Skin epidermis (tissue), 12 donors: ENCODE measurements around the gene TBPL1.
"Not testable (repeated sequence)": the region's sequence is repeated elsewhere in the genome, so short reads cannot be mapped to it uniquely, and the experiment has no call there.

Source experiments
- H3K27ac ChIP-seq, 21 experiments: fragments of 200-600 bp; sonication (generic) in 11 of 21; one replicate each; pipeline ENCODE4 v1.5.0; 2020; ENCODE audit warnings: mild to moderate bottlenecking in 3 of 21, inconsistent platforms in 2 of 21, moderate library complexity in 2 of 21
- H3K4me3 ChIP-seq, 7 experiments: fragments of 200-600 bp; sonication (generic) in 2 of 7; one replicate each; pipeline ENCODE4 v1.5.0; 2020; ENCODE audit warnings: inconsistent platforms in 2 of 7, mild to moderate bottlenecking in 2 of 7, moderate library complexity in 1 of 7

TBPL1 gene

DNA sequence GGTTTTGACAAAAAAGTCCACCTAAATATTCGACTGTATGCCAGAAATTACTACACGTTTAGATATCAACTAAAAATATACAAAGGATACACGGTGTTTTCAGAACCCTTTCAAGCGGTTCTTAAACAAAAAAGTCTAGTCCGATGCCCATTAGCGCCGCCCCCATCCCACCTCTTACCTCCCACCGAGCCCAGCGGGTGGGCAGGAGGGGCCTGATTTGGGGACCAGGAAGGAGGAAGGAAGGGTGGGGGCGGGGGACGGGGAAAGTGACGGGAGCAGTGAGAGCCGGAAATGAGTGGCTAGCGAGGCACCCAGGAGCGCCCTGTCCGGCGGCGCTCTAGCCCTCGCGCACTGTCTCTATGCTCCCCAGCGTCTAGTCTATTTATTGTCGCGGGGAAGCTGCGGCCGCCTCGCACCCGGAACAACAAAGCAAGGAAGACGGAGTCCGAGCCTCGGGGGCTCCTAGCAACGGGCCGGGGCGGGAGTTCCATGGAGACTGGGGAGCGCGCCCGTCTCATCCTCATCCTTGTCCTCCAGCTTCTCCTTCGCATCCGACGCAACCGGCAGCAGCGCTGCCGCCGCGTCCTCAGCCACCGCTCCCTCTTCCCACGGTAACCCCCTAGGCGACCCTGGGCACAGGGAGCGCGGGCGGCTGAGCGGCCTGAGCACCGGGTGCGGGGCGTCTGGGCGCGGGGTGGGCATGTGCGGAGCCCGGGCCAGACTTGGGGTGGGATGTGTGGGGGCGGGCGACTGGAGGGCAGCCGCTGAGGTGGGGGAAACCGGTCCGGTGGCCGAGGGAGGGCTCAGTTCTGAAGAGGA lies at the start of gene TBPL1:
TSS of gene TBPL1 (plus strand) at position 410 of the 819 bp plus-strand sequence. CDS start 26,902 bp downstream, outside the sequence.
- Histone ChIP-seq H3K27ac (peak within 1 kb of the TSS; percentile 24 to 96 (median 91)), H3K4me3 (peak within 1 kb of the TSS; percentile 94 to 100 (median 95))

DNA sequence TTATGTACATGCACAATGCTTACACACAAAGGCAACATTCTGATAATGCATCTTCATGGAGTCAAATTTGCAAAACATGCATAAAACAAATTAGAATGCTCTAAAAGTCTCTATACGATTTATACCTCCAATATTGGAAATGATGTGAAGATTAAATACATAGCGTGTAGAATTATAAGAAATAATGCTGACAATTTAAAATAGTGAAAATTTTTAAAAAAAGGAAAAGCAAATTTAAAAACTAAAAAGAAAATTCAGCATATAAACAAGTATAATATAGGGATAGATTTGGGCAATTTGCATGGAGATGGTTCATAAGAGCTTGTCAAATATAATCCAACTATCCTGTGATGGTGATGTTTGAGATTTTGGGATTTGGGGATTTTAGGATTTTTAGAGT lies 49.2 kb upstream of the TBPL1 start:
- H3K27ac ChIP-seq = no peak overlapping the region
- H3K4me3 ChIP-seq = no peak overlapping the region

DNA sequence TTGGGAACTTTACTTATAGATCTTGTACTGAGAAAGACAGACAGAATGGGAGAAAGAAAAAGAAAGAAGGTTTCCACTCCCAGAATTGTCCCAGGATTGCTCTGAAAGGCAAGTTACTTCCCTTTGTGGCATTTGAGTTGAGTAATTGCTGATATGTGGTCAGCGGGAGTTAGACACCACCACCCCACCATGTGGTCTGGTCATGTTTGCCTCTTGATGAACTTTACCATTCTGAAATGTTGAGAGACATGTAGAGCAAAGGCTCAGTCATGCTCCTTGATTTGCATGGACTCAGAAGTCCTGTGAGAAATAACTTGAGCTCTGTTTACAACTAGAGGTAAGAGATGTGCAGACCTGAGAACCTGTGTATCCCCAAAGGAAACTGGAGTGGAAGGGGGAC lies 47.0 kb upstream of the TBPL1 start:
- H3K27ac ChIP-seq = no peak overlapping the region
- H3K4me3 ChIP-seq = no peak overlapping the region

DNA sequence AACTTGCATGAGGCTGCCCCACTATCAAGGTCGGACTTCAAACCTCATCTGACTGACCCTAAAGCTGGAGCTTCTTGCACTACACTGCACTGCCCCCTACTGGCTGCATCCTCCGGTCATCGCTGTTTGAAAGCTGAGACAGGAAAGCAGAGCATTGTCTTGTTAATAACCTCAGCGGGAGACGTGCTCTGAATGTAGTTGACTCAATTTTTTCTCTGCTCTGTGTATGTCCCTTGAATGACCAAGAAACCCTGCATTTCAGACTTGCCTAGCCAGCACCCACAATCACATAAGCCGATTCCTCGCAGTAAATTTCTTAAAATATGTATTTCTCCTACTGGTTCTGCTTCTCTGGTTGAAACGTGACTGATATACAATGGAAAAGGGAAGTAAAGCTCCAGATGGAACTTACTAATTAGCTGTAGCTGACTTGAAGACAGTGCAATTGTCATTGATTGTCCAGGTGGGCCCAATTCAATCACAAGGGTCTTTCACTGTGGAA lies 36.3 kb upstream of the TBPL1 start:
- Histone ChIP-seq H3K27ac (no peak overlapping the region), H3K4me3 (no peak overlapping the region)

DNA sequence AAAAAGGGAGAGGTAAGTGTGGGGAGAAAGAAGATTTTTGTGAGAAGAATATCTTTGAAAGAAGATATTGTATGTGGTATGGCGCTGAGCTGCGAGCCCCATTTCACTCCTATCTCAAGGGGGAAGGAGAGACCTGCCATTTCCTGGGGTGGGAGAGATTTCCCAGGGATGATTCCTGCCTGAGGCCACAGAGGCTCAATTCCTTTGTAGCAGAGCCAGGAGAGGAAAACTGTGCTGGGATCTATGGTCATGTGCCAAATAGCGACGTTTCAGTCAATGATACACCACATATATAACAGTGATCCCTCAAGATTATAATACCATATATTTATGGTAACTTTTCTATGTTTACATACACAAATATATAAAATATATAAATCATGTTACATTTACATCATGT lies 35.2 kb upstream of the TBPL1 start:
- Histone ChIP-seq H3K27ac (no peak overlapping the region), H3K4me3 (no peak overlapping the region)

DNA sequence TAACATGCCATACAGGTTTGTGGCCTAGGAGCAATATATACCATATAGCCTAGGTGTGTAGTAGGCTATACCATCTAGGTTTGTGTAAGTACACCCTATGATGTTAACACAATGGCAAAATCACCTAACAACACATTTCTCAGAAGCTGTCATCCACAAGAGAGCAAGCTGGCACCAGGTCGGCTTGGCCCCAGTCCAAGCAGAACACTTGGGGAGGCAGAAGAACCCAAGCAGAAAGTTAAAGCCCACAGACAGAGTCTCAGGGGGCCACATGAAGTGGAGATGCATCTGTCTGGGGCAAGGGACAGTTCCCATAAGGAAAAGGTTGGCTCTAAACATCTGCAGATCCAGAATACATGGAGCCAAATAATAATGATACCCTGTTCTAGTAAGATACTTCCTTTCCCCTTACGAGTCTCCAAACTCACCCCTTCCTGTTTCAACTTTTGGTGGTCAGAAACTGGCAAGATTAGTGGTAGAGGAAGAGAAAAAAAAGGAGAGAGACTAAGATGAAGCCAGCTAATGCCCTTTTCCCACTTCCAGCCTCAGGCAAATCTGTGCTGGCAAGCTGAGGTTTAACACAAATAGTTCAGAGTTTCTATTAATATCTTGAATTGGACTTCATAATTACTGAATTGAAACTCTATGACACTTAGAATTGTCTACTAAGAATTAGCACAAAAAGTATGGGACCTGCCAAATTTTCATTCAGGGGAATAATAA lies 34.7 kb upstream of the TBPL1 start:
- H3K27ac ChIP-seq = no peak overlapping the region

DNA sequence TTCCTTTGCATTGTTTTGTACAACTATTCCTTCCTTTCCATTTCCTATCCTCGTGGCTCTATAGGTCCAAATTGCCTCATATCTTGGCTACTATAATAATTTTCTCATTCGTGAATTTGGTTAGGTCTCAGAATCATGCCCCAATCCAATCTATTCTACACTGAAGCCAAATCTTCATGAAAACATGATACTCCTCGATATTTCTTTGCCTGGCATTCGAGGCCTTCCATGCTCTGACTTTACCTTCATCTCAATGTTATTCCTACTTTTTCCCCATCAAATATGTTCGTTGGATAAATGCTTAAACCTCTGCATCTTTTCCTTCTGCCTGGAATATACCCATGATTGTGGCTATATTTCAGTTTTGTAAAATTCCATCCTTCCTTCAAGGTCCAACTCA lies 33.7 kb upstream of the TBPL1 start:
- H3K27ac ChIP-seq = no peak overlapping the region
- no peak overlapping the region for H3K4me3 ChIP-seq

More for the DNA sequence above, 34.7 kb upstream of the TBPL1 start:
- H3K4me3 ChIP-seq = no peak overlapping the region

DNA sequence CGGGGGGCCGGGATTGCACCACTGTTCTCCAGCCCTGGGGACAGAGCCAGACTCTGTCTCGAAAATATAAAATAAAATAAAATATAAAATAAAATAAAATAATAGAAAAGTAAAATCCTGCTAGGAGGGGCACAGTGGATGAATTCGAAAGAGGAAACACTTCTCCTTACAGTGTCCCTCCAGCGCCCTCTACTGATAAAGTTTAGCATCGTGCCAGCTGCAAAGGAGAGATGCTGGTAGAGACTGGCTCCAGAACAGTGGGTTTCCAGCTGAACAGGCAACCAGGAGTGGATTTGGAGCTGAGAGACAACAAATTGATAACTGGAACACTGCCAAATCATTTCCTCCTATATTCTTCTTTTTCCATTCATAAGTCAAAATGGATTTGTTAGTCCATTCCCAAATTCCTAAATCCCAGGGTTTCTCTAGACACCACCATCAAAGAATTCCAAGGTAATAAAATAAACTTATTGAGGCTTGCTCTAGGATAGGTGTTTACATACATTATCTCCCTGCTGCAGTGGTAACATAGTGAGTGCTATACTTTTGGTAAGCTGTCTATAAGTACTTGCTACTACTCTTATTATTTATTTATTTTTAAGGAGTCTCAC lies 31.7 kb upstream of the TBPL1 start:
- no peak overlapping the region for H3K27ac ChIP-seq
- H3K4me3 ChIP-seq = no peak overlapping the region

DNA sequence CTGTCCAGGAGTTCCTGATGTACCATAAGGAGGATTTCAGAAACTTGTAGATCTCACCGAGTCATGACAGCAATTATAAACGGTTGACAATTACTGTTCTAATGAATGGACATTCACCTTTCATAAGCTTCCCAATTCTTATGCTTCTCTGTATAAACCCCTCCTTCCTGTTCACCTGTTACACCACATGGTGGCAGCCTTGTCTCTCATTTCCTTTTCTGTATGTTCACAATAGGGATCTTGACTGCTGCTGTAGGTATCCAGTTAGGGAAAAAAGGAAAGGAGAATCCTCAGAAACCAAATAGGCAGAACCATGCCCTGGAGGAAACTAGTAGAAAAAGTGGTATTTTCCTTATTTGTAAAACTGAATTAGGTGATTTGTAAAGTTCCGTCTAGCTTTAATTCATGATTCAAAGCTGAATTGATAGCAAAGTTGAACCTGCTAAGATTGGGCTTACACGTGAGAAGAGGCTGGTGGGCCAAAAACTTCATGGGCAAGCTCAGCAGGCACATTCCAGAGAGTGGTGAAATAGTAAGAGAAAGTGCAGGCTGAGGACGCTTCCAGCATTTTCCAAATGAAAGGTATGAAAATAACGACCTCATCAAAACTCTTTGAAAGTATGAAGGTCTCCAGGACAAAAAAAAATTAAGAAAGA lies 29.0 kb upstream of the TBPL1 start:
- no peak overlapping the region for H3K27ac ChIP-seq
- no peak overlapping the region for H3K4me3 ChIP-seq

DNA sequence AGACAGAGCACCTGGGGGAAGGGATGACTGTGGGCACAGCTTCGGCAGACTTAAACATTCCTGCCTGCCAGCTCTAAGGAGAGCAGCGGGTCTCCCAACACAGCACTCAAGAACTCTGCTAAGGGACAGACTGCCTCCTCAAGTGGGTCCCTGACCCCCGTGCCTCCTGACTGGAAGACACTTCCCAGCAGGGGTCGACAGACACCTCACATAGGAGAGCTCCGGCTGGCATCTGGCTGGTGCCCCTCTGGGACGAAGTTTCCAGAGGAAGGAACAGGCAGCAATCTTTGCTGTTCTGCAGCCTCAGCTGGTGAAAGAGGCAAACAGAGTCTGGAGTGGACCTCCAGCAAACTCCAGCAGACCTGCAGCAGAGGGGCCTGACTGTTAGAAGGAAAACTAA lies 21.8 kb upstream of the TBPL1 start:
- H3K4me3 ChIP-seq, H3K27ac ChIP-seq: not testable (repeated sequence)

DNA sequence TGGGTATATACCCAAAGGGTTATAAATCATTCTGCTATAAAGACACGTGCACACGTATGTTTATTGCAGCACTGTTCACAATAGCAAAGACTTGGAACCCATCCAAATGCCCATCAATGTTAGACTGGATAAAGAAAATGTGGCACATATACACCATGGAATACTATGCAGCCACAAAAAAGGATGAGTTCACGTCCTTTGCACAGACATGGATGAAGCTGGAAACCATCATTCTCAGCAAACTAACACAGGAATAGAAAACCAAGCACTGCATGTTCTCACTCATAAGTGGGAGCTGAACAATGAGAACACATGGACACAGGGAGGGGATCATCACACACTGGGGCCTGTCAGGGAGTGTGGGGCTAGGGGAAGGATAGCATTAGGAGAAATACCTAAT lies 16.7 kb upstream of the TBPL1 start:
- not testable (repeated sequence) for H3K27ac ChIP-seq, H3K4me3 ChIP-seq

DNA sequence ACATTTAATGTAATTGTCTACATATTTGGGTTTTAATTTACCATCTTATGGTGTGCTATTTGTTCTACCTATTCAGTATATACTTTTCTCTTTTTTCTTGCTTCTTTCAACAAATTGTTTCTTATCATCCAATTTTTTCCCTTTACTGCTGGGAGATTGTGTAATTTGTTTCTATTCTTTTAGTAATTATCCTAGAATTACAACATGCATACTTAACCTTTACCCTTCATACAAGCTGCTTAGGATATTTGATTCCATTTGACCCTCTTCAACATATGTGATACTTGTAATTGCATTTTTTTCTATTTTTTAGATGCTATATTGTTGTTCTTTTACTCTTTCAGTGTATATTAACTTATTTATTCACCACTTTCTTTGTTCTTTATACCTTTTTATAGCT lies 15.1 kb upstream of the TBPL1 start:
- H3K4me3 ChIP-seq = no peak overlapping the region
- no peak overlapping the region for H3K27ac ChIP-seq

DNA sequence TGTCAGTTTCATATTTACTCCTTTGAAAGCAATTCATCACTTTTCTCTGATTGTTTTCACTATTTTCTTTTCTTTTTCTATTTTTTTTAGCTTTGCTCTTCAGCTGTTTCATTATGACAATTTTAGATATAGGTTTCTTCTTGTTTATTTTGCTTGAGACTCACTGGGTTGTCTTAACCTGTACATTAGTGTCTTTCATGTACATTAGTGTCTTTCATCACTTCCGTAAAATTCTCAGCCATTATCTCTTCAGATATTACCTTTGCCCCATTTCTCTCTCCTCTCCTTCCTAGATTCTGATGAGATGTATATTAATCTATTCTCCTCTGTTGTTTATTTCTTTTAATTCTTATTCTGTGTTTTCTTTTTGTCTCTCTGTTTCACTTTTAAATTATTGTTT lies 14.5 kb upstream of the TBPL1 start:
- Histone ChIP-seq H3K4me3 (no peak overlapping the region), H3K27ac (no peak overlapping the region)

DNA sequence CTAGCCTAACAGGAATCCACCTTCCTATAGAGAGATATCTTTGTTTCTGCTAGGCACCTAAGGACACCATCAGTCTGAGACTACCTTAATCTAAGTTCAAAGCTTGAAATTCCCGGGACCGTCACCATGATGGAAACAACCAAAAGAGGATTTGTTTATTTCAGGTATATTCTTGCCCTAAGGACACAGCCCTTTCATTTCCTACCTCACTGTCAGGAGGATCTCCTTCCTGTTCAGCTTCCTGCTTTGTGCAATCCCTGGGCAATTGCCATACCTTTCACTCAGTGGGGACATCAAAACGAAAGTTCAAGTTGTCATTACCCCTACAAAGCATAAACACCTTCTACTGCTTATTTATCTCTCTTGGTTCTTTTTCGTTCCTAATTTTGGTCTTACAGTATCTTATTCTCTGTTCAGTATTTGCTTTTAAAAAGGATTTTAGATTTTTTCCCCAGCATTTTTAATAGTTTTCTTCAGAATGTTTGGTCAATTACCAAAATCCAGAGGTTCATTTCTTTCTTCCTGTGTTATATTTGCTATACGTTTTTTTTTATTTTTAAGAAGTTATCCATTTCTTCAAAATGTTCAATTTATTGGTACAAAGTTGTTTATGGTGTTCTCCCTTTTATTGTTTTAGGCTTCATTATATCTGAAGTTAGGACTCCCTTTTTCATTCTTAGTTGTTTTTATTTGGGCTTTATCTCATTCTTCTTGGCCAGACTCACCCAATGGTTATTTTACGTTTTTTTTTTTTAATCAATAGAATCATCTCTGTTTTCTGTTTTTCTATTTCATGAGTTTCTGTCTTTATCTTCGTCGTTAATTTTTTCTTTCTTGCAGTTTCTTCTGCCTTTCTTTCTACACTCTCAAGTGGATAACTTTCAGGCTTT lies 13.0 kb upstream of the TBPL1 start:
- H3K4me3 ChIP-seq = no peak overlapping the region

DNA sequence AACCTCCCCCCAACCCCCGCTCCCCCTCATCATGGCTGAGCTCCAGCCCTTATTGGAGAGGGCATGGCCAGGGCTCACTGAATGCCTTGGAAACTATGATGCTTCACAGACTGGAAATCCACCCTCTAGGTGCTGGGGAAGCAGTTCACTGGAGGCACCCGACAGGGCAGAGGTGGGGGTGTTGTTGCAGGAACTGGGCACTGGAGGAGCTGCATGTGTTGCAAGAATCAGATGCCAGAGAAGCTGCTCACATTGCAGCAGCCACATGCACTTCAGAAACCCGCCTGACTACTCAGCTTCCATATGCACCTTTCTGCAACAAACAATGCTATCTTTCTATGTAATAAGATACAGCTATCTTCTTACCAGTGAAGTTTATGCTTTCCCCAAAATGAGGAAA lies 7.9 kb upstream of the TBPL1 start:
- no peak overlapping the region for H3K4me3 ChIP-seq
- H3K27ac ChIP-seq = no peak overlapping the region

More for the DNA sequence above, 13.0 kb upstream of the TBPL1 start:
- no peak overlapping the region for H3K27ac ChIP-seq

DNA sequence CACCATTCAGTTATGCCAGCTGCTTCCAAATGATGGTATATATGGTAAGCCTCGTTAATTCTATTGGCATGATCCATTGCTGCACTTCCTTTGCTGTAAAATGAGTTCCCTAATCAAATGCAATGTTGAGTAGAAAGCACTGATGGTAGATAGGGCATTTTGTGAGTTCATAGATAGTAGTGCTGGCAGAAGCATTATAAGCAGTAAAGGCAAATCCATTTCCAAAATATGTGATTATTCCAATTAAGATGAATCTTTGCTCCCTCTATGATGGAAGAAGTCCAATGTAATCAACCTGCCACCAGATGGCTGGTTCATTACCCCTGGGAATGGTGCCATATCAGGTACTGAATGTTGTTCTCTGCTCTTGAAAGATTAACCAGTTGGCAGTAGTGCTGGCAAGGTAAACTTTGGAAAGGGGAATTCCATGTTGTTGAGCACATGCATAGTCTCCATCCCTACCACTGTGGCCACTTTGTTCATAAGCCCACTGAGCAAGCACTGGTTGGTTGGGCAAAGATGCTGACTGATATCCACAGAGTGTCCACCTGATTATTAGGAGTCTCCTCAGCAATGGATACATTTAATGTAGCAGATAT lies 5.6 kb upstream of the TBPL1 start:
- Histone ChIP-seq H3K4me3 (no peak overlapping the region), H3K27ac (no peak overlapping the region)

DNA sequence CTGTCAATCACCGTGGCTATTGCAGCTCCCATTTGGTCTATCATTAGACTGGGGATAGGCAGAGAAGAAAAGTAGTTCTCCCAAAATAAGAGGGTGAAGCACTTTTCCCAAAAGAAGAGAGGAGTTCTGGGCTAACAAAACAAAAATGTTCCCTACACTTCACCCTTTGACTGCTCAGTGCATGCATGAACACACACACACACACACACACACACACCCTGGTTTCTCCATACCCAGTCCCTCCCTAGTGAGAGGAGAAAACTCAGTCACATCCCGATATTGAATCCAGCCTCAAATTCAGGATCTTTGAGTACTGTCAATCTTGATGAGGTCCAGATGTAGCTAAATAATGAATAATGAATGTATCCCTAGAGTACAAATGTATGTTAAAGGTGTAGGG lies 4.6 kb upstream of the TBPL1 start:
- no peak overlapping the region for H3K27ac ChIP-seq

DNA sequence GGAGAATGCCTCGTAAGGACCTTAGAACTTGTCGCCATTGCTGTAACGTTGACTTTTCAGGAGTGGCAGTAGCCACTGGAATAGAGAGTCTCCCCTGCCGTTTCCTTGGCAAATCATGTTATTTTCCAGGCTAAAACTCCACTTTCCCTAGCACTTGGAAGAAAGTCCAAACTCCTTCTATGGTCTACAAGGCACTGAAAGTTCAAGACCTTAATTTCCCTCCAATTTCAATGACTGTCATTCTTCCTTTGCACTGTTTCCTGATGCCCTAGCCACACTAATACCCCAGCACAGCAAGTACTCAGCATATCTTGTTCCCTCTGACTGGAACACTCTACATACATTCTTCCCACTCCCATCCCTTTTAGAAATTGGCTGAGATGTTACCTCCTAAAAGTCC lies 1.8 kb upstream of the TBPL1 start:
- peak overlapping the region in 5 of 7 experiments; percentile 95 to 100 (median 96) for H3K4me3 ChIP-seq
- peak overlapping the region in 13 of 21 experiments; percentile 82 to 96 (median 92) for H3K27ac ChIP-seq

More for the DNA sequence above, 4.6 kb upstream of the TBPL1 start:
- no peak overlapping the region for H3K4me3 ChIP-seq
